B cell (primary cell): Measurements from ENCODE around the gene NOP16. TPM values are rescaled to one million over a fixed set of nuclear protein-coding genes. Genes with fewer than 3 reads are reported as not detected.

Experiments
- ATAC-seq: fragments of 200-7000 bp; cut with Tn5 transposase; one replicate; pipeline ENCODE4 v1.10.0; 2021; ENCODE audit warnings: low read depth, mild to moderate bottlenecking, moderate number of reproducible peaks, moderate library complexity
- CTCF ChIA-PET: fragments of 350-600 bp; sonication (Branson Sonifier 250); formaldehyde crosslinking; loops from one replicate; lab custom pipeline; 2021; ENCODE audit warnings: antibody characterized with exemption, inconsistent platforms; lab: Charles Lee
- POLR2A ChIA-PET: fragments of 350-600 bp; sonication (Branson Sonifier 250); formaldehyde crosslinking; loops from one replicate; lab custom pipeline; 2021; ENCODE audit warnings: antibody characterized with exemption; lab: Charles Lee
- DNase-seq: peaks from one replicate; pipeline ENCODE4 v3.0.0; 2013
- H2AFZ ChIP-seq: 2 replicates; pipeline ENCODE4 v1.6.1; 2012; ENCODE audit warnings: mild to moderate bottlenecking, low read depth, low read length; ENCODE audit not compliant: insufficient read depth, poor library complexity, severe bottlenecking
- H3K27ac ChIP-seq, 2 donors: 1 replicate in 1 of 2; 2 replicates in 1 of 2; pipeline ENCODE4 v1.5.1; 2012 to 2013; ENCODE audit warnings: low read length in 2 of 2, mild to moderate bottlenecking in 2 of 2, moderate library complexity in 1 of 2
- H3K27me3 ChIP-seq, 4 experiments: fragments of 200-600 bp in 1 of 4; sonication (generic) in 1 of 4; replicated peaks in 1 of 4; 1 replicate in 2 of 4; 2 replicates in 2 of 4; pipeline versions ENCODE4 v1.6.1 to v1.7.0; 2013 to 2016; ENCODE audit warnings: low read length in 3 of 4, mild to moderate bottlenecking in 2 of 4, mixed read lengths in 1 of 4, moderate library complexity in 1 of 4; ENCODE audit not compliant: insufficient read depth in 4 of 4, control insufficient read depth in 3 of 4; ENCODE audit errors: control extremely low read depth in 1 of 4
- H3K36me3 ChIP-seq, 2 experiments: replicated peaks in 1 of 2; 1 replicate in 1 of 2; 2 replicates in 1 of 2; pipeline versions ENCODE4 v1.6.1 to v1.7.1; 2013; ENCODE audit warnings: low read length in 1 of 2; ENCODE audit not compliant: insufficient read depth in 2 of 2, control insufficient read depth in 1 of 2; ENCODE audit errors: control extremely low read depth in 1 of 2, extremely low read depth in 1 of 2
- H3K4me1 ChIP-seq, 2 donors: fragments of 200-600 bp in 1 of 2; sonication (generic) in 1 of 2; 1 replicate in 1 of 2; 2 replicates in 1 of 2; pipeline versions ENCODE4 v1.5.1 to v1.6.1; 2013 to 2017; ENCODE audit warnings: low read length in 2 of 2; ENCODE audit not compliant: control insufficient read depth in 2 of 2, insufficient read depth in 2 of 2
- H3K4me2 ChIP-seq: replicated peaks from 2 replicates; pipeline ENCODE3; 2012; ENCODE audit warnings: mild to moderate bottlenecking, low read depth, low read length; ENCODE audit not compliant: poor library complexity, severe bottlenecking
- H3K4me3 ChIP-seq, 5 experiments: fragments of 200-600 bp in 1 of 5; sonication (generic) in 1 of 5; 1 replicate in 3 of 5; 2 replicates in 2 of 5; pipeline versions ENCODE4 v1.5.1 to v1.7.0; 2011 to 2016; ENCODE audit warnings: low read length in 4 of 5, mild to moderate bottlenecking in 4 of 5, low read depth in 2 of 5, control low read depth in 1 of 5, moderate library complexity in 1 of 5; ENCODE audit not compliant: insufficient read depth in 1 of 5; ENCODE audit errors: control extremely low read depth in 1 of 5, extremely low read depth in 1 of 5
- H3K79me2 ChIP-seq: fragments of 200-600 bp; sonication (generic); one replicate; pipeline ENCODE4 v1.6.0; 2016; ENCODE audit warnings: low read length; ENCODE audit not compliant: control insufficient read depth, insufficient read depth
- H3K9ac ChIP-seq: fragments of 200-600 bp; sonication (generic); 2 replicates; pipeline ENCODE4 v1.6.1; 2017; ENCODE audit warnings: mild to moderate bottlenecking, low read length, moderate library complexity
- H3K9me3 ChIP-seq, 3 donors: one replicate each; pipeline versions ENCODE4 v1.6.1 to v1.7.1; 2013; ENCODE audit warnings: low read length in 2 of 3; ENCODE audit not compliant: control insufficient read depth in 2 of 3, insufficient read depth in 1 of 3; ENCODE audit errors: control extremely low read depth in 1 of 3
- H4K20me1 ChIP-seq: 2 replicates; pipeline ENCODE4 v1.6.0; 2012; ENCODE audit warnings: mild to moderate bottlenecking, low read length; ENCODE audit not compliant: insufficient read depth, control insufficient read depth, poor library complexity, severe bottlenecking
- H3K27ac Mint-ChIP-seq: one replicate; pipeline ENCODE4 v1.8.0; 2021; ENCODE audit warnings: mixed read lengths
- H3K27me3 Mint-ChIP-seq: one replicate; pipeline ENCODE4 v1.8.0; 2021; ENCODE audit warnings: mixed read lengths
- H3K4me1 Mint-ChIP-seq: one replicate; pipeline ENCODE4 v1.8.0; 2021; ENCODE audit warnings: mixed read lengths
- H3K4me3 Mint-ChIP-seq: one replicate; pipeline ENCODE4 v1.8.0; 2021; ENCODE audit warnings: mixed read lengths
- H3K9me3 Mint-ChIP-seq: one replicate; pipeline ENCODE4 v1.8.0; 2022; ENCODE audit warnings: mixed read lengths; ENCODE audit not compliant: insufficient read depth
- EZH2 ChIP-seq: IDR thresholded peaks from 2 replicates; pipeline ENCODE4 v1.6.1; 2012; ENCODE audit warnings: borderline replicate concordance, low read depth, mild to moderate bottlenecking, moderate library complexity, low read length; ENCODE audit not compliant: insufficient read depth, poor library complexity, severe bottlenecking
- WGBS: methylation state at CpG from one replicate; pipeline ENCODE4 v1.1.5; 2013; ENCODE audit warnings: missing lambda C conversion rate; ENCODE audit not compliant: insufficient coverage; 5-methylcytosine and 5-hydroxymethylcytosine counted together
- intact Hi-C: fragments of 100-400 bp; cut with micrococcal nuclease; formaldehyde crosslinking; loops from one replicate; pipeline ENCODE4 v1.10.0; 2022
- polyA minus RNA-seq: library from RNA; depleted of rRNA, polyadenylated mRNA; stranded (reverse); fragments of >200 nt; gene quantifications from 2 replicates; pipeline ENCODE4 v1.2.3, GENCODE V29; 2012
- polyA plus RNA-seq: library from polyadenylated mRNA; depleted of rRNA; stranded (reverse); fragments of >200 nt; gene quantifications from 2 replicates; pipeline ENCODE4 v1.2.3, GENCODE V29; 2012
- total RNA-seq, 2 donors: library from RNA; stranded (reverse); fragments of 120-200 nt in 1 of 2; gene quantifications; 1 replicate in 1 of 2; 2 replicates in 1 of 2; pipeline versions ENCODE4 v1.2.3 to v1.2.4, GENCODE V29; 2013 to 2022
- TF ChIP-seq, protein P1 (sequence below): fragments of 200-600 bp; IDR thresholded peaks from one replicate; pipeline ENCODE4 v1.8.0; 2022; ENCODE audit warnings: antibody characterized with exemption, mild to moderate bottlenecking

NOP16 gene
- total RNA-seq (25.0 and 25.1 TPM in 2 replicates), polyA plus RNA-seq (27.8 and 35.5 TPM in 2 replicates), polyA minus RNA-seq (15.9 and 17.5 TPM in 2 replicates)
- 16.4 TPM for total RNA-seq (2013)

DNA sequence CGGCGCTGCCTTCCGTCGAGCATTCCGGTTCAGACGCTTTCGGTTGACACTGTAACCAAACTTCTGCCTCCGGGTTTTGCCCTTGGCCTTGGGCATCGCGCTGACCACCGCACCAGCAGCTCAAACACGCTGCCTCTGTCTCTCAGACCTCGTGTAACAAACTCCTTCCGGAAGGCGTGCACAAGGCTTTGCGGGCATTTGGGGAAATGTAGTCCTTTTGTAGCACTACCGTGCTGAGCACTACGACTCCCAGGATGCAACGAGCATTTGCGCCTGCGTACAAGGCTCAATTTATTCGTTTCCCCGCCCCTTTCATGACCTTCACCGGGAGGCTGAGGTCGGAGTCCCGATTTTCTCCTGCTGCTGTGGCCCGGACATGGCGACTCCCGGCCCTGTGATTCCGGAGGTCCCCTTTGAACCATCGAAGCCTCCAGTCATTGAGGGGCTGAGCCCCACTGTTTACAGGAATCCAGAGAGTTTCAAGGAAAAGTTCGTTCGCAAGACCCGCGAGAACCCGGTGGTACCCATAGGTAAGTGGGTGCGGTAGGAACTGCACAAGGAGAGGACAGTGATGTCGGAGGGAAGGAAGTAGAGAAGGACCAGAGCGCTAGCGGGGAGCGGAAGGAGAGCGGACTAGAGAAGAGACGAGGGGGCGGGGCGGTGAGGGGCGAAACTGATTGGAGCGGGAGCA, at the start of gene NOP16, which contains the start of gene HIGD2A:
Gene NOP16 (minus strand): TSS at position 155 of the 691 bp plus-strand sequence. CDS start 59 bp downstream, at position 96.
Gene HIGD2A (plus strand): TSS at position 308 of the 691 bp plus-strand sequence. CDS start 69 bp downstream, at position 377.
- no peaks in the 10 kb centered on the region for H3K9me3 ChIP-seq
- POLR2A ChIA-PET: interaction anchor here (0.6 to 2.2 kb wide), 6 partner anchors 20 to 149 kb away, joined by 3 to 16 read pairs (median 6); partner anchors contain the start of genes CLTB, FAF2, KIAA1191 and RNF44
- intact Hi-C loops: loop anchor here (1.0 to 10.0 kb wide), 10 partner anchors 16 to 619 kb away; partner anchors contain the start of genes ARL10, CLTB, FAF2 and KIAA1191
- TF ChIP-seq EZH2: no peak
- TF ChIP-seq, protein P1, sequence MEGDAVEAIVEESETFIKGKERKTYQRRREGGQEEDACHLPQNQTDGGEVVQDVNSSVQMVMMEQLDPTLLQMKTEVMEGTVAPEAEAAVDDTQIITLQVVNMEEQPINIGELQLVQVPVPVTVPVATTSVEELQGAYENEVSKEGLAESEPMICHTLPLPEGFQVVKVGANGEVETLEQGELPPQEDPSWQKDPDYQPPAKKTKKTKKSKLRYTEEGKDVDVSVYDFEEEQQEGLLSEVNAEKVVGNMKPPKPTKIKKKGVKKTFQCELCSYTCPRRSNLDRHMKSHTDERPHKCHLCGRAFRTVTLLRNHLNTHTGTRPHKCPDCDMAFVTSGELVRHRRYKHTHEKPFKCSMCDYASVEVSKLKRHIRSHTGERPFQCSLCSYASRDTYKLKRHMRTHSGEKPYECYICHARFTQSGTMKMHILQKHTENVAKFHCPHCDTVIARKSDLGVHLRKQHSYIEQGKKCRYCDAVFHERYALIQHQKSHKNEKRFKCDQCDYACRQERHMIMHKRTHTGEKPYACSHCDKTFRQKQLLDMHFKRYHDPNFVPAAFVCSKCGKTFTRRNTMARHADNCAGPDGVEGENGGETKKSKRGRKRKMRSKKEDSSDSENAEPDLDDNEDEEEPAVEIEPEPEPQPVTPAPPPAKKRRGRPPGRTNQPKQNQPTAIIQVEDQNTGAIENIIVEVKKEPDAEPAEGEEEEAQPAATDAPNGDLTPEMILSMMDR: no peak
- peak; percentile 86 for ATAC-seq
- H3K79me2 ChIP-seq: peaks cover 45% of the 10 kb centered on the region
- peak within 1 kb of the TSS; percentile 69 to 98 (median 93) for H3K4me3 ChIP-seq
- Mint-ChIP-seq H3K4me3 (peak within 1 kb of the TSS; percentile 100), H3K27me3 (no peaks in the 10 kb centered on the region), H3K9me3 (no peaks in the 10 kb centered on the region), H3K4me1 (peaks cover 26% of the 10 kb centered on the region), H3K27ac (peak within 1 kb of the TSS; percentile 100)
- WGBS: under 1% methylated on average over 39 of the region's 47 CpGs
- H3K27me3 ChIP-seq: no peaks in the 10 kb centered on the region
- peaks cover 0 to 37% of the 10 kb centered on the region in 2 experiments for H3K36me3 ChIP-seq
- H4K20me1 ChIP-seq: peaks cover 9% of the 10 kb centered on the region
- peak; percentile 99 for DNase-seq
- H3K9ac ChIP-seq: peak within 1 kb of the TSS; percentile 96
- H3K4me1 ChIP-seq: peaks cover 19 to 29% of the 10 kb centered on the region in 2 donors
- CTCF ChIA-PET: interaction anchor here (1.1 to 1.5 kb wide), 4 partner anchors 23 to 155 kb away, joined by 3 to 4 read pairs (median 4); partner anchors contain the start of gene ARL10
- H3K27ac ChIP-seq: peak within 1 kb of the TSS; percentile 90 to 93
- H3K4me2 ChIP-seq: peak within 1 kb of the TSS; percentile 89
- peak within 1 kb of the TSS; percentile 96 for H2AFZ ChIP-seq
